Right renal cortex interstitium (tissue), 3 donors: ENCODE measurements around the gene XCR1. TPM values are rescaled to one million over a fixed set of nuclear protein-coding genes. Genes with fewer than 3 reads are reported as not detected.
"Not testable (repeated sequence)": the region's sequence is repeated elsewhere in the genome, so short reads cannot be mapped to it uniquely, and the experiment has no call there.

Experiments used
- DNase-seq, 3 donors: peaks; one replicate each; pipeline ENCODE4 v3.0.0-alpha.2; 2013; ENCODE audit warnings: low read depth in 3 of 3, low spot score in 2 of 3
- polyA plus RNA-seq, 3 donors: library from polyadenylated mRNA; unstranded; fragments of 120-200 nt; gene quantifications; one replicate each; pipeline ENCODE4 v1.2.1, GENCODE V29; 2013; ENCODE audit not compliant: insufficient read length in 3 of 3

Gene XCR1, protein sequence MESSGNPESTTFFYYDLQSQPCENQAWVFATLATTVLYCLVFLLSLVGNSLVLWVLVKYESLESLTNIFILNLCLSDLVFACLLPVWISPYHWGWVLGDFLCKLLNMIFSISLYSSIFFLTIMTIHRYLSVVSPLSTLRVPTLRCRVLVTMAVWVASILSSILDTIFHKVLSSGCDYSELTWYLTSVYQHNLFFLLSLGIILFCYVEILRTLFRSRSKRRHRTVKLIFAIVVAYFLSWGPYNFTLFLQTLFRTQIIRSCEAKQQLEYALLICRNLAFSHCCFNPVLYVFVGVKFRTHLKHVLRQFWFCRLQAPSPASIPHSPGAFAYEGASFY
- under 1 TPM; 0.12 to 0.26 (median 0.18) TPM for polyA plus RNA-seq

GRCh38 chr3:46027021-46027705, at the start of gene XCR1:
Gene XCR1 (minus strand): TSS chr3:46027483. CDS start chr3:46021947, 5,536 bp downstream.
- no peak for DNase-seq

DNA sequence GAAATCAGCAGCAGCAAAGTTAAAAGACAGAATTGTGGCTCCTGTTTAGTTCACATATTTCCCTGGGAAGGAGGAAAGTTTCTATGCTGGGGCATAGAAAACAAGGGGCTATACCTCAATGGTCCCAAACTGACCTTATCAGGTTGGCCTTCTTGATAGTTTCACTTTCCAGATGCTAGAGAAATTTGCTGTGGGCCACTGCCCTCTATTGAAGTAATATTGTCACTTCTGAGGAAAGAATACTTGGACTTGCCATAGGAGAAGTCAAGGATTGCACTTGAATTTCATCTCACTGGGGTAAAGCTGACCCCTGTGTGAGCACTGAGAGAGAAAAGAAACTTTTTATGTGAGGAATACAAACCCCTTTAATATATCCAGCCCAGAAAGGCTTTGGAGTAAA, 49.3 kb upstream of the XCR1 start:
- DNase-seq = no peak

DNA sequence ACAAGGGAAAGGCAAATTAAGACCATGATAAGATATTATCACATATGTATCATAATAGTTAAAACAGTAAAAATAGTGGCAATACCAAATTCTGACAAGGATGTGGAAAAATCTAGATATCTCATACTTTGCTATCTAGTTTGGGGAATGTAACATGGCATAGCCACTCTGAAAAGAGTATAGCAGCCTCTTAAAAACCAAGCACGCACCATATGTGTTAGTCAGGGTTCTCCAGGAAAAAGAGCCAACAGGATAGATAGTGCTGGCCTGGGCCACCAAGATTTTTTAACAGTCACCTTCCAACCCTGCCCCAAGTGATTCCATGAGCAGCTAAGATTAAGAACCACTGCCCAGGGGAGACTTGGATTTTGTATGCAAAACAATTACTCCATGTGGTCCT, 48.5 kb upstream of the XCR1 start:
- no peak for DNase-seq

- no peak for DNase-seq
These were observed 44.1 kb upstream of the XCR1 start for GRCh38 chr3:46071222-46071858.

- DNase-seq = no peak
These were observed 43.4 kb upstream of the XCR1 start for GRCh38 chr3:46070595-46071093.

- DNase-seq = no peak
These were observed 41.2 kb upstream of the XCR1 start for GRCh38 chr3:46068501-46068900.

DNA sequence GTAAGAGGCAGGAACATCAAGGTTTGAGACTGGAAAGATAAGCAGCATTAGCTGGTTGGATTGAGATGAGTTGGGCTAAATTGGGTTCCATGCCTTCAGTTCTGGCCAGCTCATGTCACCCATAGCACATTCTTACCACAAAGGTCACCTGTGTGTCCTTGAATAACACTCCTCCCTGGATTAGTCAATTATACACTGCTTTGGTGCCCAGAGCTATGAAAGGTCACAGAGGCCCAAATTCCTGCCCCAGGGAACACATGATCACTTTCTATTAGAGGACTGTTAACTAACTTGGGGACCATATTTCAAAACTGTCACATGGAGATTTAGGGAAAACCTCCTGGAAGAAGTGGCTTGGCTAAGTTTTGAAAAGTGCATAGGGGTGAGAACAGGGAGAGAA, 40.1 kb upstream of the XCR1 start:
- no peak for DNase-seq

GRCh38 chr3:46065750-46066256, 38.5 kb upstream of the XCR1 start:
- DNase-seq = no peak

DNA sequence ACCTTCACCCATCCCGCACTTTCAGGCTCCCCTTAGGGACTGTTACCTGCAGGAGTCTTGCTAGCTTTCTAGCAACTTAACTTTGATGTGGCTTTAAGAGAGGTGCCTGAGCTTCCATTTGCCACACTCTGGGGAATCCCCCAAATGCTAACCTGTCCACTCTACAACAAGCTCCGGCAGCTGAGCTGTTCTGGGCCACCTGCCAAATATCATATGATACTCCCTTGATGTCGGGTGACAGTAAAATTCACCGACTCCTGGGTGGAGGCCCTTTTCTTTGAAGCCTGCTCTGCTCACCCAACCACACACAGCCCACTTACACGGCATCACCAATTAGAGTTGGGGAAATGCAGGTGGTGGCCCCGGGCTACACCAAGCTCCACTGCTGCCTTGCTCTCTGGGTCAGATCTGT, 38.0 kb upstream of the XCR1 start:
- peak in 1 of 3 donors; percentile 41 for DNase-seq

- DNase-seq = no peak
These were observed 35.4 kb upstream of the XCR1 start for GRCh38 chr3:46062679-46063078.

DNA sequence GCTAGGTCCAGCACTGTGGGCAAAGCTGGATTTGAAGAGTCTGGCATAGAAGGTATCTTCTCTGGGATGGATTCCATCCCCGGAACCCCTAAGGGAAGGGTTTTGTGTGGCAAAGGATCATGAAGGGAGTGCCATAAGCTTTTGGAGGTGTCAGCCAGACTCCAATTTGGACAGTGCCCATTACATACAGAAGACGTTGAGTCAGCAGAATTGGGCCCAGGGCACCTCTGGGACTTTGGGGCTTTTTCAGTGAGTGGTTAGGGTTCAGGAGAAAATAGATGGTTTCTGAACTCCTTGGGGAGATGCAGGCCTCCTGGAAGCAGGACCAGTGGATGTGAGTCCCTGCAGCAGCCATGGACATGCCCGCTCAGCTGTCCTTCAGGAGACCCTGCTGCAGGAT, 34.6 kb upstream of the XCR1 start:
- no peak for DNase-seq

GRCh38 chr3:46061108-46061720, 33.9 kb upstream of the XCR1 start:
- no peak for DNase-seq

DNA sequence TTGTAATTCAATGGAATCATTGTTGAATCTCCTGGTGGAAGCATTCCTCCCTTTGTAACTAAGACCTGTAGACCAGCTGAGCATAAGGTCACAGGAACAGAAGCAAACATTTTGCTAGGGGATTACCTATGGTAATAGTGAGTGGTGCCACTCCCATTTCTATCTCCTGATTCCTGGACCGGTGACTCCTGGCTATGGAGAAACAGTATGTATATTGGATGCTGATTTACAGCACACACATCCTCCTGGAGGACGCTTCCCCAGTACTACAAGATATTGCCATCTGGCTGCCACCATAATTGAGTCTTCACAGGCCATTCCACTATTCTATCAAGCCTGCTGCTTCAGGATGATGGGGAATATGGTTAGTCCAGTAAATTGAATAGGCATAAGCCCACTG, 33.3 kb upstream of the XCR1 start:
- DNase-seq = no peak

GRCh38 chr3:46059432-46059831, 32.1 kb upstream of the XCR1 start:
- no peak for DNase-seq

DNA sequence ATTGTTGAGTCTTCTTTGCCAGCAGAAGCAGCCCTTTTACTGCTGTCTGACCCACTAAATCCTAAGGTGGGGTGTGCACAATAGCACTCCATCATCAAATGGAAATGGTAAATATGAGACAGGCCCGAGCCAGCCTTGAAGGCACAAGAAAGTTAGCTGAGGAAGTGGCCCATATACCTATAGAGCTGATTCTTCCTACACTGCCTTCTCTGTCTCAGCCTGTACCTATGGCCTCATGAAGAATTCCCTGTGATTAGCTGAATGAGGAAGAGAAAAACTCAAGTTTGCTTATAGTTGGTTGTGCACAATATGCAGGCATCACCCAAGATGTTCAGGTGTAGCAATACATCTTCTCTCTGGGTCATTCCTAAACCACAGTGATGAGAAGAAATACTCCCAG, 31.7 kb upstream of the XCR1 start:
- DNase-seq = no peak

DNA sequence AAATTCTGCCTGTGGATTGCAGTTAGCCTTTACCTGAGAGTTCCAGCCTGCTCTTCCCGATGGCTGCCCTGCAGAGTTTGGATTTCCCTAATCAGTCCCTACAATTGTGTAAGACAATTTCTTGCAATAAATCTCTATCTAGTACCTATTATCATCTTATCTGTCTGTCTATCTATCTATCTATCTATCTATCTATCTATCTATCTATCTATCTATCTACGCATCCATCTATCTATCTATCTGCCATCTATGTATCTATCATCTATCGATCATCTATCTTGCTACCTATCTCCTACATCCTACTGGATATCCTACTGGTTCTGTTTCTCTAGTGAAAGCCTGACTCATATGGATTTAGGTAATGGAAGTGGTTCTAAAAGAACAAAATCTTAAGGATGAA, 30.4 kb upstream of the XCR1 start:
- DNase-seq = no peak

DNA sequence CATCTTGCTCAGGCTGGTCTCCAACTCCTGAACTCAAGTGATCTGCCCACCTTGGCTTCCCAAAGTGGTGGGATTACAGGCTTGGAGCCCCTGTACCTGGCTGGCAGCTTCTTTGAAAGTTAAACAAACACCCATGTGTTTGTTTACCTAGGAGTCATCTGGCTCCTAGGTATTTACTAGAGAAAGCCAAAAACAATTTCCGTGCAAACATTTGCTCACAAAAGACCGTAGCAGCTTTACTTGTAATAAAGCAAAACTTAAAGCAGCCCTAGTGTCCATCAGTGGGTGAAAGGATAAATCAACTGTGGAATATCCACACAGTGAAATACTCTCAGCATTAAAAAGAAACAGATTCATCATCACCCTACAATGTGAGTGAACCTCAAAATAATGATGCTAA, 29.4 kb upstream of the XCR1 start:
- DNase-seq = no peak

GRCh38 chr3:46053761-46054515, 26.7 kb upstream of the XCR1 start:
- not testable (repeated sequence) for DNase-seq

DNA sequence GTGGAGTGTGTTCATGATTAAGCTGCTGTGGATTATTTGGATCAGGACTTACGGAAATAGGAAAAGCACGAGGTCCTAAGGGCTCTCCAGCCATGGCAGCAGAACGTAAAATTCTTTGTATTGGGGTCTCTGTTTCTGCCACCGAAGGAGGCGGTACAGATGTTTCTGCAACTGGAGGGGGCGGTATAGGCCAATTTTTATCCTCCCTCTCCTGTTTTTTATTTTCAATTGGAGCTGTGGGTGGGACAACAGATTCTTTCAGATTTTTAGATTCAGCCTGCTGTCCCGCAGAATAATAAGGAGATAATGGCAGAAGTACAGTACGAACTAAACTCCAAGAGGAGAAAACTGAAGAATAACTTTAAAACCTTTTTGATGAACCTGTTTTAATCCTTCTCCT, 26.0 kb upstream of the XCR1 start:
- not testable (repeated sequence) for DNase-seq

- no peak for DNase-seq
These were observed 25.2 kb upstream of the XCR1 start for GRCh38 chr3:46052531-46052930.
